Measurements from ENCODE around the gene CTDP1.
A peak's percentile ranks its signal among the peaks of the same experiment; 100 is the strongest.
"Not testable (repeated sequence)": the region's sequence is repeated elsewhere in the genome, so short reads cannot be mapped to it uniquely, and the experiment has no call there.

The CTDP1 gene

DNA sequence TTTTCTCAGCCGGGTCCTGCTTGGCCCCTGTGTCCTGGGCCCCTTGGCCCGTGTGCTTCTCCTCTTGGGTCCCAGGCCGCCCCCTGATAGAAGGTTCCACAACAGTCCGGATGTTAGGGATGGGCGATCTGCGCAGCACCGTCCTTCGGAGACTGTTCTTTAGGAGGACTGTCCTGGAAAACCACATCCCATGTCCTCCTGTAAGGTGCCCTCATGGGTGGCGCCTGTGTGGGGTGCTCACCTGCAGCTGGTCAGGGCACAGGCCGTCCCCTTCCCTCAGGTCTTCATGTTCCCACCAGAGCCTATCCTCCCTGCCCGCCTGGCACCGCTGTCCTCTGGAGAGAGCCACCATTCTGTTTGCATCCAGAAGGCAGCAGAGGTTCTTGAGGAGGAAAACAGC, 50.0 kb downstream of the CTDP1 start:
- no peak for DNase-seq

DNA sequence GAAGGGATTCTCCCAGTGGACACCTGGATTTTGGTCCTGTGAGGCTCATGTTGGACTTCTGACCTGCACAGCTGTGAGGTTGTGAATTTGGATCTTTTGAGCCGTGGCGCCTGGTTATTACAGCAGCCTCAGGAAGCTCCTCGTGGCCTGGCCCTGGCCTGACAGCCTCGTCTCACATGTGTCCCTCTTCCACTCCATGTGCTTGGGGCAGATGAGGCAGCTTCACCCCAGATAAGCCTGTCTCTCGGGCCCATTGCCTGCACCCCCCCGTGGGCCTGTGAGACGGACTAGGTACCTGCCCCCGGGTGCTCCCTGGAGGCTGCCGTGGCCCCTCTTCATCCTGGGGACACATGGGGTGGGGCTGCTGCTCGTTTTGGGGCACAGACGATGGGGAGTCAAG, 51.2 kb downstream of the CTDP1 start:
- no peak for DNase-seq

GRCh38 chr18:79731881-79732720, 52.5 kb downstream of the CTDP1 start:
- DNase-seq, result not testable (repeated sequence)

DNA sequence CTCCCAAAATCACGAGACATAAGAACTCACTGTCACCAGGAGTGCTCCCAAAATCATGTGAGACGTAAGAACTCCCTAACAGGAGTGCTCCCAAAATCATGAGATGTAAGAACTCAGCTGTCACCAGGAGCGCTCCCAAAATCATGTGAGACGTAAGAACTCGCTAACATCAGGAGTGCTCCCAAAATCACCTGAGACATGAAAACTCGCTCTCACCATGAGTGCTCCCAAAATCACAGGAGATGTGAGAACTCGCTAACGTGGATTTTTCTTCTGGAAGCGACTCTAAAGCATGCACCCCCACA, 53.1 kb downstream of the CTDP1 start:
- DNase-seq, result no peak

DNA sequence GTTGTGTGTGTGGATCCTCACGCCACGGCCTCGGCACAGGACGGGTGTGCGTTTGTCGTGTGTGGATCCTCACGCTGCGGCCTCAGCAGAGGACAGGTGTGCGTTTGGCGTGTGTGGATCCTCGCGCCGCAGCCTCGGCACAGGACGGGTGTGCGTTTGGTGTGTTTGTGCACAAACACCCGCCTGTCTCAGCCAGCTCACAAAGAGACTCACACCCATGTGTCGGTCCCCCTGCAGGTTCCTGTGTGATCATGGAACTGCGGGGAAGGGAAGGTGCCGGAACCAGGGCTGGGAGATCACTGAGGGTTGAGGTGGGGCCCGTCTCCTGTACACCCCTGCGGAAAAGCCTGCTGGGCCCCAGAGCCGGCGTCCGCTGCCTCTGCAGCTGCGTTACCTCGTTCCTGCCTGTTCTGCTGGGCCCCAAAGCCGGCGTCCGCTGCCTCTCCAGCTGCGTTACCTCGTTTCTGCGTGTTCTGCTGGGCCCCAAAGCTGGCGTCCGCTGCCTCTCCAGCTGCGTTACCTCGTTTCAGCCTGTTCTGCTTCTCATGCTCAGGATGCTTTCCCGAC, 53.6 kb downstream of the CTDP1 start:
- DNase-seq, result no peak

- DNase-seq, result no peak
Observed at GRCh38 chr18:79733986-79734770, 54.6 kb downstream of the CTDP1 start.

GRCh38 chr18:79735071-79735980, 55.7 kb downstream of the CTDP1 start:
- DNase-seq, result no peak

- no peak for DNase-seq
Observed at GRCh38 chr18:79736230-79736629, 56.6 kb downstream of the CTDP1 start.

- DNase-seq, result no peak
Observed at GRCh38 chr18:79736846-79737245, 57.2 kb downstream of the CTDP1 start.

DNA sequence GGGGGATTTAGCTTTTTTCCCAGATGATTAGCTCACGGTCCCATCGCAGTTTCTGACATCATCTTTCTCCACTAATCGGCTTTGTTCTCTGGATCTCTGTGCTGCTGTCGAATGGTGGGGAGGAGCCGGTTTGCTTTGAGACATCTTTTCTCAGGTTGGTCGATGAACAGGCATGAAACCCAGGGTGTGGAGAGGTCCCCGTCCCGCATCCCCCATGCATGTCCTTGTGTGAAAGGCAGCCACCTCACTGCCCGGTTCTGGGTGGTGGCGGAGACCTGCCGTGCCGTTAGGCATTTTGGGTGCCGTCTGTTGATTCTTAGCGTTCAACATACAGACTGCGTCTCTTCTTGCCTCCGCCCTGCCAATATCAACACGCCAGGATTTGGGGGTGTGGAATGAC, 57.8 kb downstream of the CTDP1 start:
- DNase-seq, result no peak

DNA sequence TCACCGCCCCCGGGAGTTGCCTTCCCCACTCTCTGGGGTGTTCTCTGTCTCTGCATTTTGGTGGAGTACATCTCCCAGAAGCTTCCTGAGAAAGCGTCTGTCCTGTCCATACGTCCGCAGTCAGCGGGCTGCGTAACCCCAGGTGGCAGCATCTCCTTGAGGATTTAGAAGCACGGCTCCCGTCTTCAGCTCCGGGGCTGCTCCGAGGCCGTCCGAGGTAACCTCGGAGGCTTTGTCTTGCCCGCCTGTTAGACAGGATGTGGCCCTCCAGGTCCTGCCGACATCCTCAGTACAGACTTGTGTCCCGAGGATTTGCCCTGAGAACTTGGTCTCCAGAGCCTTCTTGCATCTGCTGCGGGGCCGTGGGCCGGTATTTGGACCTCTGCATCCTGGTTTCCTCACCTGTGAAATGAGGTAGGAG, 58.4 kb downstream of the CTDP1 start:
- no peak for DNase-seq

DNA sequence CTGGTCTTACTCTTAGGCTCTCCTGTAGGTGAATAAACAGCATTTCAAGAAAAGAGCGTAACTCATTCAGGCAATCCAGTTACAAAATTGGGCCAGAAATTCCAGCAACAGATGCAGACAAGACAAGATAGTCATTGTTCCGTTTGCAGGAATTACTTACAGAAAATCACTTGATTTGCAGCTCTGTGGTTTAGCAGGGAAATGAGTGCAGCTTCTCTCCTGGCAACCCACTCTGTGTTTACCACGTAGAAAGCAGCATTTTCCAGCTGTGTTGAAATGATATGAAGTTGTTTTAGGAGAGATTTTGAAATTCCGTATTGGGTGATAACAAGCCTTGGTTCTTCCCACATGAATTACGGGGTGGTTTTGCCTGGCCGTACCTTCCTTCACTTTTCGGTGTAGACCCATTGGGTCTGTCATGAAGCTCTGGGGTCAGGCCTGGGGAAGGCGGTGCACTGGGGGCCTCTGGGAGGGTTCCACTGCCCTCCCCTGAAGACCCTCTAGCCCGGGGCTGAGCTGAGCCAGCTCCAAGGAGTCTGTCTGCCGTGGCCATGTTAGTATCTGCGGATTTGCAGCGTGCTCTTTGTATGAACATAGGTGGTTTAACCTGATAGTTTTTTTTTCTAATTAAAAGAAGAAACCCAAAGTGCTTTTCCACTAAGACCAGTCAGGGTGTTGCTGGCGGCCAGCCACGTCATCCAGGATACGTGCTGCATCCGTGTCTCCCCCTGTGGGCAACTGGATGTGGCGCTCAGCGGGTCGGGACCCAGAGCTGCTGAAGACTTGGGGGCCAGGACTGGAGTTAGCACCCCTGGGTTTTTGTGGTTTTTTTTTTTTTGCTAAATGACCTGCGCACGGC, 59.2 kb downstream of the CTDP1 start:
- DNase-seq, result peak; percentile 4

DNA sequence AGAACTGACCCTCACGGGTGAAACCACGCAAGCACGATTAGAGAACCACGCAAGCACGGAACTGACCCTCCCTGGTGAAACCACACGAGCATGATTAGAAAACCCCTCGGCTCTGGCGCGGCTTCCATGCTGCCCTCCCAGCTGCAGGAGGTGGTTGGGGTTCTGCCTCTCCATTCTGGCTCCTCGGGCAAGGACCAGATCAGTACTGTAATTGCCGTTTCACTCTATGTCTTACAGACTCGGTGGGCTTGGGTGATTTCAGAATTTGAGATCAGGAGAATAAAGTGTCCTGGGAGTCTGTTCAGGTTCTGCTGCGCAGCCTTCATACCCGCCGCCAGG, 59.8 kb downstream of the CTDP1 start:
- no peak for DNase-seq

DNA sequence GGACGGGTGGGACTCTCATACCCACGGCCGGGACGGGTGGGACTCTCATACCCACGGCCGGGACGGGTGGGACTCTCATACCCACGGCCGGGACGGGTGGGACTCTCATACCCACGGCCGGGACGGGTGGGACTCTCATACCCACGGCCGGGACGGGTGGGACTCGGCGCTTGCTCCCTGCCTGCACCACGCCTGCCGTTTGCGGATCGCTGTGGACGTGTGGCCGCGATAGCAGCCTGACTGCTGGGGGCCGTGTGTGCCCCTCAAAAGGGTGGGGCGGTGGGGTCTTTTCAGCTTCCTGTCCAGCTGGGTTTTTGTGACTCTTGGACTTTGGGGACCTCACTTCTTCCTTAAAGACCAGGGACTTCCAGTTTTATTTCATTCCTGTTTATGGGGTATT, 60.4 kb downstream of the CTDP1 start:
- DNase-seq, result not testable (repeated sequence)

GRCh38 chr18:79740521-79741361, 61.1 kb downstream of the CTDP1 start:
- no peak for DNase-seq

DNA sequence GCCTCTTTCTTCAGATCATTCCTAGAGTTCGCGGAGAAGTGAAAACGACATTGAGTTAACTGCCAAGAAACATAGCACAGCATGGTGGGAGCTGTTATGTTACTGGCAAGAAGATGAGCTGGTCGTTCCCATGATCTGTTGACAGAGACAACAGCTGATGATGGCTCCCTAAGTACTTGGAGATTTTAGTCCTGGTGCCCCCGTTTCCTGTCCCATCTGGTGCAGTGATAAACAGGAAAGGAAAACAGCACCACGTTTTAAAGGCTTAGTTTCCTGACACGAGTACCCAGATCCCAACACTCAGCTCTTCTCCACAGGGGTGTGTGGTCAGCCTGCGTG, 61.7 kb downstream of the CTDP1 start:
- DNase-seq, result no peak

DNA sequence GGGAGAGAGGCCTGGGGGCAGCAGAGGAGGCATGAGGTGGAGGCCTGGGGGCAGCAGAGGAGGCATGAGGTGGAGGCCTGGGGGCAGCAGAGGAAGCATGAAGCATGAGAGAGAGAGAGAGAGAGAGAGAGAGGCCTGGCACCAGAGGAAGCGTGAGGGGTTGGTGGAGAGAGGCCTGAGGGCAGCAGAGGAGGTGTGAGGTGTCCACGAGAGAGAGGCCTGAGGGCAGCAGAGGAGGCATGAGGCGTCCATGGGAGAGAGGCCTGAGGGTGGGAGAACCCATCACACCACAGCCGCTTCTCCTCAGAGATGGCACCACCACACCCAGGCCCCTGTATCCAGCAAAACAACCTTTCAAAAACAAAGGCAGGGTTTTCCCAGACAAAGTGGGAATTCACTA, 62.5 kb downstream of the CTDP1 start:
- DNase-seq, result no peak

- no peak for DNase-seq
Observed at GRCh38 chr18:79744625-79745024, 65.0 kb downstream of the CTDP1 start.

DNA sequence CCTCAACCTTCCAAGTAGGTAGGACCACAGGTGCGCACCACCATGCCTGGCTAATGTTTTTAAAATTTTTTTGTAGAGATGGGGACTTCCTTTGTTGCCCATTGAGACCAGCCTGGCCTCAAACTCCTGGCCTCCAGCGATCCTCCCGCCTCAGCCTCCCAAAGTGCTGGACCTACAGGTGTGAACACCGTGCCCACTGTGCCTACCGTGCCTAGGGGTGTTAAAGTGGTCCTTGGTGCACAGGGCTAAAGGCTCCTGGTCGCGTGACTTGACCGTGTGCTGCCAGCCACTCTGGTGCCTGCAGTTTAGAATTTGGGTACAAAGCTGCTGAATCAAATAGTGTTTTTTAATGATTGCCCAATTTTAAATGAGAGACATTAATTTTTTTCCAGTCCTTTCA, 67.1 kb downstream of the CTDP1 start:
- DNase-seq, result no peak

- DNase-seq, result no peak
Observed at GRCh38 chr18:79747156-79747845, 67.7 kb downstream of the CTDP1 start.
